Motor neuron (in vitro differentiated cells): ENCODE data around the gene ANKRD42. TPM values are rescaled to one million over a fixed set of nuclear protein-coding genes. Genes with fewer than 3 reads are reported as not detected.

Source experiments
- ATAC-seq, 8 experiments: fragments of 200-7000 bp; cut with Tn5 transposase; replicated peaks in 6 of 8; 2 replicates each; pipeline ENCODE4 v1.8.0; 2021; ENCODE audit warnings: mild to moderate bottlenecking in 8 of 8, moderate library complexity in 8 of 8
- H3K27ac ChIP-seq, 2 donors: fragments of 250-450 bp; sonication (Bioruptor Pico); 2 replicates each; pipeline ENCODE4 v1.9.0; 2021; ENCODE audit warnings: antibody characterized with exemption in 2 of 2, mild to moderate bottlenecking in 2 of 2, moderate library complexity in 1 of 2
- H3K4me1 ChIP-seq, 2 donors: fragments of 250-450 bp; sonication (Bioruptor Pico); replicated peaks in 1 of 2; 2 replicates each; pipeline ENCODE4 v1.6.1; 2021; ENCODE audit warnings: antibody characterized with exemption in 2 of 2, mild to moderate bottlenecking in 2 of 2, moderate library complexity in 1 of 2
- H3K4me3 ChIP-seq, 5 donors: fragments of 250-450 bp; sonication (Bioruptor Pico); 2 replicates each; pipeline ENCODE4 v1.9.0; 2021; ENCODE audit warnings: antibody characterized with exemption in 5 of 5, mild to moderate bottlenecking in 5 of 5, moderate library complexity in 4 of 5
- WGBS, 10 experiments: fragments of 450-650 bp; shearing (Covaris generic); methylation state at CpG; one replicate each; pipeline ENCODE4 v1.0.0; 2022; 5-methylcytosine and 5-hydroxymethylcytosine counted together
- in situ Hi-C, 9 experiments: fragments of 400-800 bp; cut with MboI; loops; one replicate each; pipeline ENCODE4 v1.15.0; 2021; ENCODE audit warnings: low sequenced_read_pairs in 9 of 9, low pct_unique_long_range_greater_than_20kb in 2 of 9; ENCODE audit not compliant: unreplicated experiment in 9 of 9
- total RNA-seq, 8 experiments: library from RNA; unstranded; fragments of 300-600 nt; gene quantifications; 2 replicates each; pipeline versions ENCODE4 v1.2.3 to v1.2.4, GENCODE V29; 2022

ANKRD42 gene
- total RNA-seq, 8 experiments from 2014 or later, result 5.0 to 31.5 (median 9.1) TPM

GRCh38 chr11:83284501-83285150, 91.1 kb downstream of the ANKRD42 start:
- WGBS, 10 experiments, result 0 to 49% (median 7%) methylated on average over 1 to 3 of the region's 3 CpGs; no CpG with 5 or more reads in 1 of the 10 experiments
- Histone ChIP-seq H3K4me1 (peaks cover 23 to 24% of the 10 kb centered on the region in 2 donors), H3K4me3 (peak overlapping the region; percentile 84 to 96 (median 94)), H3K27ac (no peak overlapping the region)
- no peak for ATAC-seq
- in situ Hi-C loops, result loop anchor here in 7 of 9 experiments (10.0 to 25.0 kb wide), 3 partner anchors 97 to 530 kb away; partner anchors contain the start of gene ANKRD42 (in 1 of the 7)

GRCh38 chr11:83285151-83285770, 91.7 kb downstream of the ANKRD42 start:
- peak overlapping the region; percentile 96 to 98 for H3K27ac ChIP-seq
- peak in 4 of 8 experiments; percentile 52 to 61 (median 56) for ATAC-seq
- in situ Hi-C loops, result loop anchor here in 7 of 9 experiments (10.0 to 25.0 kb wide), 3 partner anchors 98 to 530 kb away; partner anchors contain the start of gene ANKRD42 (in 1 of the 7)

GRCh38 chr11:83285771-83286528, 92.4 kb downstream of the ANKRD42 start, which contains the start of gene CCDC90B:
Gene CCDC90B (minus strand): TSS chr11:83286367. CDS start chr11:83285972, 395 bp downstream.
- Histone ChIP-seq H3K27ac (peak within 1 kb of the TSS; percentile 96 to 98), H3K4me1 (peaks cover 23 to 30% of the 10 kb centered on the region in 2 donors), H3K4me3 (peak within 1 kb of the TSS; percentile 84 to 96 (median 94))
- ATAC-seq, result peak; percentile 89 to 94 (median 94)
- 0 to 2% (median 0%) methylated on average over 1 to 37 of the region's 55 CpGs; no CpG with 5 or more reads in 2 of the 10 experiments for WGBS, 10 experiments
- in situ Hi-C loops, result loop anchor here in 7 of 9 experiments (10.0 to 25.0 kb wide), 3 partner anchors 99 to 529 kb away; partner anchors contain the start of gene ANKRD42 (in 1 of the 7)

More at GRCh38 chr11:83285151-83285770, 91.7 kb downstream of the ANKRD42 start:
- 0 to 16% (median 0%) methylated on average over 3 to 18 of the region's 22 CpGs; no CpG with 5 or more reads in 1 of the 10 experiments for WGBS, 10 experiments
- Histone ChIP-seq H3K4me3 (peak overlapping the region; percentile 84 to 96 (median 94)), H3K4me1 (peaks cover 23 to 24% of the 10 kb centered on the region in 2 donors)

- in situ Hi-C loops, result loop anchor here in 7 of 9 experiments (10.0 to 25.0 kb wide), 3 partner anchors 100 to 527 kb away; partner anchors contain the start of gene ANKRD42 (in 1 of the 7)
- WGBS, 10 experiments, result 77 to 100% (median 92%) methylated on average over 1 to 6 of the region's 6 CpGs
- ATAC-seq, result no peak
- H3K4me3 ChIP-seq, result no peak overlapping the region
- H3K4me1 ChIP-seq, result peaks cover 20 to 33% of the 10 kb centered on the region in 2 donors
- H3K27ac ChIP-seq, result no peak overlapping the region
These were observed 94.1 kb downstream of the ANKRD42 start for GRCh38 chr11:83287631-83288030.

- WGBS, 10 experiments, result 30 to 100% (median 47%) methylated on average over 1 to 7 of the region's 7 CpGs
- Histone ChIP-seq H3K27ac (peak overlapping the region in 1 of 2 donors; percentile 1), H3K4me3 (no peak overlapping the region), H3K4me1 (peaks cover 11 to 28% of the 10 kb centered on the region in 2 donors)
- peak; percentile 79 to 97 (median 88) for ATAC-seq
- in situ Hi-C loops, result loop anchor here in 7 of 9 experiments (10.0 to 25.0 kb wide), 3 partner anchors 106 to 522 kb away; partner anchors contain the start of gene ANKRD42 (in 1 of the 7)
These were observed 99.4 kb downstream of the ANKRD42 start for GRCh38 chr11:83292709-83293456.

- Histone ChIP-seq H3K27ac (peak overlapping the region in 1 of 2 donors; percentile 1), H3K4me3 (no peak overlapping the region), H3K4me1 (peaks cover 11 to 28% of the 10 kb centered on the region in 2 donors)
- in situ Hi-C loops, result loop anchor here in 7 of 9 experiments (10.0 to 25.0 kb wide), 3 partner anchors 106 to 521 kb away; partner anchors contain the start of gene ANKRD42 (in 1 of the 7)
- peak in 6 of 8 experiments; percentile 27 to 60 (median 35) for ATAC-seq
- WGBS, 10 experiments, result 0 to 100% (median 80%) methylated on average over 1 to 4 of the region's 4 CpGs
These were observed 99.9 kb downstream of the ANKRD42 start for GRCh38 chr11:83293457-83293774.

- Histone ChIP-seq H3K4me3 (no peak overlapping the region), H3K27ac (no peak overlapping the region), H3K4me1 (peaks cover 11 to 28% of the 10 kb centered on the region in 2 donors)
- no peak for ATAC-seq
- WGBS, 10 experiments, result 44 to 100% (median 81%) methylated on average over 2 to 4 of the region's 4 CpGs; no CpG with 5 or more reads in 2 of the 10 experiments
- in situ Hi-C loops, result loop anchor here in 7 of 9 experiments (10.0 to 25.0 kb wide), 3 partner anchors 107 to 521 kb away; partner anchors contain the start of gene ANKRD42 (in 1 of the 7)
These were observed 100.7 kb downstream of the ANKRD42 start for GRCh38 chr11:83294208-83294607.

Other genes with a start within 250 kb of the ANKRD42 start
- 10 to 100 TPM; 13.4 to 32.6 (median 19.7) TPM for gene RAB30, start 121.8 kb upstream of the ANKRD42 start, total RNA-seq
- 100 to 1,000 TPM in 1 of 8 experiments, 10 to 100 TPM in 7; 35.2 to 101 (median 50.6) TPM for gene PCF11, start 36.6 kb upstream of the ANKRD42 start, total RNA-seq
- gene CCDC90B, start 92.7 kb downstream of the ANKRD42 start, total RNA-seq, result 100 to 1,000 TPM in 2 of 8 experiments, 10 to 100 TPM in 6; 58.2 to 144 (median 94.8) TPM